ENCODE results near the gene ZDHHC19.

The ZDHHC19 gene

GRCh38 chr3:196194542-196194915 is 16.7 kb downstream of the ZDHHC19 start:
- Histone ChIP-seq H3K4me3 (ENCODE audit: low read length) (no peak overlapping the region), H3K4me1 (ENCODE audit: low read length) (no peaks in the 10 kb centered on the region), H3K27me3 (replicated peaks; ENCODE audit: insufficient read depth, low read length) (no peaks in the 10 kb centered on the region), H3K9ac (ENCODE audit: low read length) (no peak overlapping the region), H3K27ac (ENCODE audit: low read length) (no peak overlapping the region), H3K4me2 (ENCODE audit: low read depth, low read length) (no peak overlapping the region), H3K36me3 (replicated peaks; ENCODE audit: insufficient read depth, low read length) (no peaks in the 10 kb centered on the region), H4K20me1 (ENCODE audit: insufficient read depth, low read length) (no peaks in the 10 kb centered on the region), H3K79me2 (ENCODE audit: low read length) (no peaks in the 10 kb centered on the region), H3F3A (ENCODE audit: insufficient read depth, low read length) (no peaks in the 10 kb centered on the region), H3K9me3 (replicated peaks; ENCODE audit: insufficient read depth, low read length) (no peaks in the 10 kb centered on the region), H3K9me2 (replicated peaks; ENCODE audit: insufficient read depth, low read length) (no peaks in the 10 kb centered on the region), H2AFZ (ENCODE audit: low read length) (no peak overlapping the region)
- DNase-seq = no peak
- TF ChIP-seq EZH2 (optimal IDR thresholded peaks at IDR 0.05; ENCODE audit: low read depth, low read length) = no peak
- TF ChIP-seq EZH2phosphoT487 (IDR thresholded peaks at IDR 0.05; ENCODE audit: low read length) = no peak
- no peak for TF ChIP-seq CTCF (IDR thresholded peaks at IDR 0.05; ENCODE audit: low read length)

GRCh38 chr3:196193736-196194541 is 17.3 kb downstream of the ZDHHC19 start:
- no peaks in the 10 kb centered on the region for H3K27me3 ChIP-seq (replicated peaks; ENCODE audit: insufficient read depth, low read length)
- no peaks in the 10 kb centered on the region for H3K4me1 ChIP-seq (ENCODE audit: low read length)
- no peaks in the 10 kb centered on the region for H3K36me3 ChIP-seq (replicated peaks; ENCODE audit: insufficient read depth, low read length)
- no peak overlapping the region for H3K4me3 ChIP-seq (ENCODE audit: low read length)
- TF ChIP-seq EZH2phosphoT487 (IDR thresholded peaks at IDR 0.05; ENCODE audit: low read length) (no peak), CTCF (IDR thresholded peaks at IDR 0.05; ENCODE audit: low read length) (no peak), EZH2 (optimal IDR thresholded peaks at IDR 0.05; ENCODE audit: low read depth, low read length) (no peak)
- H3K9me2 ChIP-seq (replicated peaks; ENCODE audit: insufficient read depth, low read length) = no peaks in the 10 kb centered on the region
- no peaks in the 10 kb centered on the region for H3K79me2 ChIP-seq (ENCODE audit: low read length)
- H3K27ac ChIP-seq (ENCODE audit: low read length) = no peak overlapping the region
- no peaks in the 10 kb centered on the region for H3K9me3 ChIP-seq (replicated peaks; ENCODE audit: insufficient read depth, low read length)
- DNase-seq = no peak
- H4K20me1 ChIP-seq (ENCODE audit: insufficient read depth, low read length) = no peaks in the 10 kb centered on the region
- no peak overlapping the region for H3K4me2 ChIP-seq (ENCODE audit: low read depth, low read length)
- H2AFZ ChIP-seq (ENCODE audit: low read length) = no peak overlapping the region
- H3F3A ChIP-seq (ENCODE audit: insufficient read depth, low read length) = no peaks in the 10 kb centered on the region
- no peak overlapping the region for H3K9ac ChIP-seq (ENCODE audit: low read length)

- H3F3A ChIP-seq (ENCODE audit: insufficient read depth, low read length) = no peaks in the 10 kb centered on the region
- H2AFZ ChIP-seq (ENCODE audit: low read length) = no peak overlapping the region
- H3K9ac ChIP-seq (ENCODE audit: low read length) = no peak overlapping the region
- H3K4me2 ChIP-seq (ENCODE audit: low read depth, low read length) = no peak overlapping the region
- TF ChIP-seq CTCF (IDR thresholded peaks at IDR 0.05; ENCODE audit: low read length) = no peak
- TF ChIP-seq EZH2phosphoT487 (IDR thresholded peaks at IDR 0.05; ENCODE audit: low read length) = no peak
- TF ChIP-seq EZH2 (optimal IDR thresholded peaks at IDR 0.05; ENCODE audit: low read depth, low read length) = no peak
- no peak for DNase-seq
- no peaks in the 10 kb centered on the region for H3K4me1 ChIP-seq (ENCODE audit: low read length)
- no peaks in the 10 kb centered on the region for H3K9me2 ChIP-seq (replicated peaks; ENCODE audit: insufficient read depth, low read length)
- no peaks in the 10 kb centered on the region for H3K79me2 ChIP-seq (ENCODE audit: low read length)
- no peak overlapping the region for H3K27ac ChIP-seq (ENCODE audit: low read length)
- H4K20me1 ChIP-seq (ENCODE audit: insufficient read depth, low read length) = no peaks in the 10 kb centered on the region
- no peaks in the 10 kb centered on the region for H3K27me3 ChIP-seq (replicated peaks; ENCODE audit: insufficient read depth, low read length)
- H3K36me3 ChIP-seq (replicated peaks; ENCODE audit: insufficient read depth, low read length) = no peaks in the 10 kb centered on the region
- H3K9me3 ChIP-seq (replicated peaks; ENCODE audit: insufficient read depth, low read length) = no peaks in the 10 kb centered on the region
- H3K4me3 ChIP-seq (ENCODE audit: low read length) = no peak overlapping the region
Observed at GRCh38 chr3:196193133-196193735, 18.0 kb downstream of the ZDHHC19 start.
